ENCODE measurements around the gene PRICKLE1.

DNA sequence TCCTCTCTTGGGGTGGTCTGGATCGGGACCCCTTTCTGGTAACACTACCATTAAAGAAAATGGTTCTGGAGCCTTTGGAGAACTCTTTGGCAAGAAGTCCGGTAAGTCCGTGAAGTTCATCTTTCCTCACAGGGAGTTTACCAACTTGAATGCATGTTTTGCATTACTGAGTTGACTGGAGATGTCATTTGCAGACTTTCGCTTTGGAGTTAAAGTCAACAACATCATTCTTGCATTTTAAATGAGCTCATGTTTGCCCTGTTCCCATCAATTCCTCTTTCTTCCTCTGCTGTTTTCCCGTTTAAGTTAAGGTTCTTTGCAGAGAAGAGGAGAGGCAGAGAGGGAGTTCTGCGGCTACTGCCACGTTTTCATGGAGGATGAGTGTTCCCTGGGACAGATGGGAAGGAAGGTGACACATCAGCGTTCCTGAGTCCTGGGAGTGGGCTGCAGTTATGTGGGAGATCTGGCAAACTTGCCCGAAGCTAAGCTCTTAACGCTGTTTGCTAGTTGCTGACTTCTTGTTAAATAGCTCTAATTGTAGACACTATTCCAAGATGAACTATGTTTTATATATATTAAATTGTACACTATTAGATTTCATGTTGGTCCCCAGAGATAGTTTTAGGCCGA is 18.8 kb upstream of the PRICKLE1 start:
- no peak for TF ChIP-seq POLR2AphosphoS5 (IDR thresholded peaks at IDR 0.05; ENCODE audit: low read depth)
- TF ChIP-seq, protein P1, sequence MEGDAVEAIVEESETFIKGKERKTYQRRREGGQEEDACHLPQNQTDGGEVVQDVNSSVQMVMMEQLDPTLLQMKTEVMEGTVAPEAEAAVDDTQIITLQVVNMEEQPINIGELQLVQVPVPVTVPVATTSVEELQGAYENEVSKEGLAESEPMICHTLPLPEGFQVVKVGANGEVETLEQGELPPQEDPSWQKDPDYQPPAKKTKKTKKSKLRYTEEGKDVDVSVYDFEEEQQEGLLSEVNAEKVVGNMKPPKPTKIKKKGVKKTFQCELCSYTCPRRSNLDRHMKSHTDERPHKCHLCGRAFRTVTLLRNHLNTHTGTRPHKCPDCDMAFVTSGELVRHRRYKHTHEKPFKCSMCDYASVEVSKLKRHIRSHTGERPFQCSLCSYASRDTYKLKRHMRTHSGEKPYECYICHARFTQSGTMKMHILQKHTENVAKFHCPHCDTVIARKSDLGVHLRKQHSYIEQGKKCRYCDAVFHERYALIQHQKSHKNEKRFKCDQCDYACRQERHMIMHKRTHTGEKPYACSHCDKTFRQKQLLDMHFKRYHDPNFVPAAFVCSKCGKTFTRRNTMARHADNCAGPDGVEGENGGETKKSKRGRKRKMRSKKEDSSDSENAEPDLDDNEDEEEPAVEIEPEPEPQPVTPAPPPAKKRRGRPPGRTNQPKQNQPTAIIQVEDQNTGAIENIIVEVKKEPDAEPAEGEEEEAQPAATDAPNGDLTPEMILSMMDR (IDR thresholded peaks at IDR 0.05; ENCODE audit: insufficient read depth, low read length), result no peak
- TF ChIP-seq, protein P2, sequence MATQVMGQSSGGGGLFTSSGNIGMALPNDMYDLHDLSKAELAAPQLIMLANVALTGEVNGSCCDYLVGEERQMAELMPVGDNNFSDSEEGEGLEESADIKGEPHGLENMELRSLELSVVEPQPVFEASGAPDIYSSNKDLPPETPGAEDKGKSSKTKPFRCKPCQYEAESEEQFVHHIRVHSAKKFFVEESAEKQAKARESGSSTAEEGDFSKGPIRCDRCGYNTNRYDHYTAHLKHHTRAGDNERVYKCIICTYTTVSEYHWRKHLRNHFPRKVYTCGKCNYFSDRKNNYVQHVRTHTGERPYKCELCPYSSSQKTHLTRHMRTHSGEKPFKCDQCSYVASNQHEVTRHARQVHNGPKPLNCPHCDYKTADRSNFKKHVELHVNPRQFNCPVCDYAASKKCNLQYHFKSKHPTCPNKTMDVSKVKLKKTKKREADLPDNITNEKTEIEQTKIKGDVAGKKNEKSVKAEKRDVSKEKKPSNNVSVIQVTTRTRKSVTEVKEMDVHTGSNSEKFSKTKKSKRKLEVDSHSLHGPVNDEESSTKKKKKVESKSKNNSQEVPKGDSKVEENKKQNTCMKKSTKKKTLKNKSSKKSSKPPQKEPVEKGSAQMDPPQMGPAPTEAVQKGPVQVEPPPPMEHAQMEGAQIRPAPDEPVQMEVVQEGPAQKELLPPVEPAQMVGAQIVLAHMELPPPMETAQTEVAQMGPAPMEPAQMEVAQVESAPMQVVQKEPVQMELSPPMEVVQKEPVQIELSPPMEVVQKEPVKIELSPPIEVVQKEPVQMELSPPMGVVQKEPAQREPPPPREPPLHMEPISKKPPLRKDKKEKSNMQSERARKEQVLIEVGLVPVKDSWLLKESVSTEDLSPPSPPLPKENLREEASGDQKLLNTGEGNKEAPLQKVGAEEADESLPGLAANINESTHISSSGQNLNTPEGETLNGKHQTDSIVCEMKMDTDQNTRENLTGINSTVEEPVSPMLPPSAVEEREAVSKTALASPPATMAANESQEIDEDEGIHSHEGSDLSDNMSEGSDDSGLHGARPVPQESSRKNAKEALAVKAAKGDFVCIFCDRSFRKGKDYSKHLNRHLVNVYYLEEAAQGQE (IDR thresholded peaks at IDR 0.05; ENCODE audit: insufficient replicate concordance, low read depth), result no peak
- no peak for TF ChIP-seq GABPA (IDR thresholded peaks at IDR 0.05; ENCODE audit: low read depth)
- no peak for TF ChIP-seq SPI1 (IDR thresholded peaks at IDR 0.05; ENCODE audit: borderline replicate concordance, low read depth)

All from HL-60 (cell line).